Measurements from ENCODE around the gene NAPB. TPM values are rescaled to one million over a fixed set of nuclear protein-coding genes. Genes with fewer than 3 reads are reported as not detected.

The NAPB gene
- total RNA-seq, 1 donor from 2014 or later = 13.6 TPM

DNA sequence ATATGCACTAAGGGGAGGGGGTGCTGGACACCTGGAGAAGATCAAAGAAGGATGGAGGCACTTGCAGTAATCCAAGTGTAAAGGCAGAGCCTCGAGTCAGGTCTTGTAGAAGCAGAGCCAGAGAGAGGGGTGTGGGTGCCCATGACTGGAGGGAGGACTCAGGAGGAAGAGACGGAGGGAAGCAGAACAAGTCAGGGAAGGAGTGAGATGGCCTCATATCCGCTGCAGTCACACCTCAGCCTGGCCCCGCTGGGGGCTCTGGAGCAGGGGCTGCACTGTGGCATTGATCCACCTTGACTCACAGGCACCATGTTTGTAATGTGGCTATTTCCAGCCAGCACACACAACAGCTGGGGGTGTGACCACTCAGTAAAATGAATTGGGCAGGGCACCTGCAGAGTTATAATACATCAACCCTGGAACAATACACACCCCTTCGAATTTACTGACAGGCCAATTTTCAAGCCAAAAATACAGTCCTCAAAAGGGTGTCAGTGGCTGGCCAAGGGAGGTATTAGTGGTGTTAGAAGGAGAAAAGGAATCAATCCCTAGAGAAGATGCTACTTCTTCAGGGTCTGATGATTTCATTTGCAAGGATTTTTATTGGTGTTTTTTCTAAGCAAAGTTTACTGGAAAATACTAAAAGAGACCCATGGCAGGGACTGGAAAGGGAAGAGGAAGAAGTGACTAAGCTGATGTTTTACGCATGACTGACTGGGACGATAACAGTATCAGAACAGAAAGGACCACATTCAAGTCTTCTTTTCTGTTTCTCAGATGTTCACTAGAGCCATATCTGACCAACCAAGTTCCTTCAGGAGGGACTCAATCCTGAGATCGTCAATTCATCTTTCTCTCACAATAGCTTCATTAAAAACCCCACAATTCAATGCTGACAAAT lies 89.6 kb downstream of the NAPB start:
- H3K36me3 Mint-ChIP-seq (ENCODE audit: low read depth) = no peaks in the 10 kb centered on the region
- intact Hi-C loops (cut with micrococcal nuclease) = no loop called here
- no peak for DNase-seq
- no peak overlapping the region for H3K27ac Mint-ChIP-seq
- no peaks in the 10 kb centered on the region for H3K27me3 Mint-ChIP-seq
- no peaks in the 10 kb centered on the region for H3K9me3 Mint-ChIP-seq
- peaks cover 7% of the 10 kb centered on the region for H3K4me1 Mint-ChIP-seq
- H3K4me3 Mint-ChIP-seq = no peak overlapping the region

DNA sequence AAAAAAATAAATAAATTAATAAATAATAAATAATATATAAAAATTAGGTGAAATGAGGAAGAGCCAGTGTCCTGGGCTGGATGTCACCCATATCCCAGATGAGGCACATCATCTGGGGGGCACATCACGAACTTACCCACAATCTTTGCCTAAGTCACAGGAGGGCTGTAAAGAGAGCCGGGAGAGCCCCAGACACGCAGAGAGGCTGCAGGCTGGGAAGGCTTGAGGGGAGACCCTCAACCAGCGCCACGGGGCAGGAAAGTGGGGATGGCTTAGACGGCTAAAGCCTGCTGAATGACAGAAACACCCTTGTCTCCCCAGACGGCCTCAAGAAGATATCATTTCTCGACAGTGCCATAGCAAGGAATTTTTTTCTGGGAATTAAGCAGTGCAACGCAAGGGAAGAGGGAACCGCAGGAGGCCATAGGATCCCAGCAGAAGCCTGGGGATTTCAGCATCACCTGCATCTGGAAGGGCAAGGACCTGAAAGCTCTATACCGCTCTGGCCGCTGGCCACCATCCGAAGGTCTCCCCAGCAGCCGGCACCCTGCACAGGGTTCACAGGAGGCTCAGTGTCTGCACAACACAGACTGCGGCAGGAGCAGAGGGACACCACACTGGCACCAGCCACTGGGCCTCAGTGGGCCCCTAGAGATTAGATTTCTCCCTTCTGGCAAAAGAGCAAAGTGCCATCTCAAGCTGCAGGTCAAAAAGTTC lies 93.5 kb downstream of the NAPB start:
- Mint-ChIP-seq H3K27ac (no peak overlapping the region), H3K4me3 (no peak overlapping the region), H3K27me3 (no peaks in the 10 kb centered on the region), H3K36me3 (ENCODE audit: low read depth) (no peaks in the 10 kb centered on the region), H3K9me3 (no peaks in the 10 kb centered on the region), H3K4me1 (no peaks in the 10 kb centered on the region)
- intact Hi-C loops (cut with micrococcal nuclease) = no loop called here
- DNase-seq = no peak

GRCh38 chr20:23326774-23327173 lies 94.5 kb downstream of the NAPB start:
- H3K9me3 Mint-ChIP-seq = no peaks in the 10 kb centered on the region
- H3K4me1 Mint-ChIP-seq = no peaks in the 10 kb centered on the region
- no peaks in the 10 kb centered on the region for H3K36me3 Mint-ChIP-seq (ENCODE audit: low read depth)
- intact Hi-C loops (cut with micrococcal nuclease) = no loop called here
- no peak for DNase-seq
- H3K4me3 Mint-ChIP-seq = no peak overlapping the region
- no peak overlapping the region for H3K27ac Mint-ChIP-seq
- H3K27me3 Mint-ChIP-seq = no peaks in the 10 kb centered on the region

DNA sequence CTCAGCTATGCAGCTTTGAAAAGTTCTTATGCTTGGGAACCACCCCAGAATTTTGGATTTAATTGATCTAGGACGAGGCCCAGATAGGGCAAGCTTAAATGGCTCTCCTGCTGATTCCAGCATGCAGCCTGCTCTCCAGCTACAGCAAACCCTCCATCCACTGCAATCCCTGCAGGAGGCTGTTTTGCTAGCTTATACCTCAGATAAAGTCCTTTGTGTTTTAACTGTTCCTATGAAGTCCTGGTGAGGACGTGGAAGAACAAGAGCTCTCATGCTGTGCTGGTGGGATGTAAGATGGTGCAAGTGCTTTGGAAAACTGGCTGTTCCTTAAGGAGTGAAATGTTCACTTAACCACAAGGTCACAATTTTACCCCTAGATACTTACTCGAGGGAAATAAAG lies 96.2 kb downstream of the NAPB start:
- H3K9me3 Mint-ChIP-seq = no peaks in the 10 kb centered on the region
- no peaks in the 10 kb centered on the region for H3K36me3 Mint-ChIP-seq (ENCODE audit: low read depth)
- intact Hi-C loops (cut with micrococcal nuclease) = no loop called here
- DNase-seq = no peak
- no peak overlapping the region for H3K27ac Mint-ChIP-seq
- H3K4me1 Mint-ChIP-seq = no peaks in the 10 kb centered on the region
- H3K27me3 Mint-ChIP-seq = no peaks in the 10 kb centered on the region
- no peak overlapping the region for H3K4me3 Mint-ChIP-seq

Other genes starting within 250 kb of the NAPB start
- 57.0 and 59.9 TPM in 2 replicates for gene NXT1, start 70.7 kb downstream of the NAPB start, total RNA-seq
- gene GZF1, start 59.3 kb downstream of the NAPB start, total RNA-seq = 10.3 and 14.7 TPM in 2 replicates
- gene CSTL1, start 18.2 kb upstream of the NAPB start, total RNA-seq = not detected in 2 replicates
- gene CST11, start 31.4 kb upstream of the NAPB start, total RNA-seq = not detected in 2 replicates
- gene CST8, start 69.6 kb upstream of the NAPB start, total RNA-seq = not detected in 2 replicates
- not detected in 2 replicates for gene CST9L, start 147.0 kb upstream of the NAPB start, total RNA-seq
- gene CST9, start 184.4 kb upstream of the NAPB start, total RNA-seq = not detected in 2 replicates
- gene CST3, start 216.5 kb upstream of the NAPB start, total RNA-seq = 0.72 and 0.95 TPM in 2 replicates

All from activated CD4-positive, alpha-beta T cell treated with anti-CD3 and anti-CD28 coated beads, Interleukin-2, amount 10 ng/mL, durations not matched to agents 24 days and 14 days (primary cell).